SK-N-SH (cell line): ENCODE measurements around the gene GCFC2. TPM values are rescaled to one million over a fixed set of nuclear protein-coding genes. Genes with fewer than 3 reads are reported as not detected.

Experiments used
- CTCF ChIA-PET: fragments of 300-600, 350-600 bp; formaldehyde crosslinking; extraction: SDS; loops from one replicate; lab custom pipeline; 2021; lab: Yijun Ruan, JAX
- POLR2A ChIA-PET: fragments of 350-600 bp; sonication (Branson Sonifier 250); formaldehyde crosslinking; extraction: SDS; loops from one replicate; lab custom pipeline; 2020; ENCODE audit warnings: antibody characterized with exemption, inconsistent platforms; lab: Yijun Ruan, JAX
- DNase-seq: peaks from one replicate; pipeline ENCODE4 v3.0.0; 2012
- H2AFZ ChIP-seq: fragments of 200-600 bp; sonication (generic); 2 replicates; pipeline ENCODE4 v1.8.1; 2016; ENCODE audit warnings: antibody characterized with exemption, mild to moderate bottlenecking, low read depth
- H3F3A ChIP-seq: fragments of 200-600 bp; sonication (generic); replicated peaks from 2 replicates; pipeline ENCODE3; 2016; ENCODE audit warnings: antibody characterized with exemption, mild to moderate bottlenecking; ENCODE audit not compliant: insufficient read depth
- H3K27ac ChIP-seq, 2 experiments: fragments of 200-500 bp in 1 of 2; fragments of 200-600 bp in 1 of 2; sonication (Bioruptor generic) in 1 of 2; sonication (generic), shearing (Covaris generic) in 1 of 2; 2 replicates each; pipeline versions ENCODE4 v1.5.1 to v1.6.1; 2014 to 2016; ENCODE audit warnings: low read depth in 2 of 2, inconsistent platforms in 1 of 2, low read length in 1 of 2, mild to moderate bottlenecking in 1 of 2, mixed read lengths in 1 of 2
- H3K27me3 ChIP-seq: fragments of 200-600 bp; sonication (generic), shearing (Covaris generic); 2 replicates; pipeline ENCODE4 v1.6.1; 2016; ENCODE audit warnings: mixed run types; ENCODE audit not compliant: insufficient read depth
- H3K36me3 ChIP-seq, 2 experiments: fragments of 200-500 bp in 1 of 2; fragments of 200-600 bp in 1 of 2; sonication (Bioruptor generic) in 1 of 2; sonication (generic) in 1 of 2; replicated peaks in 1 of 2; 2 replicates each; pipeline versions ENCODE3 to v1.5.1; 2014 to 2016; ENCODE audit warnings: low read length in 1 of 2, mild to moderate bottlenecking in 1 of 2; ENCODE audit not compliant: insufficient read depth in 2 of 2, control insufficient read depth in 1 of 2
- H3K4me1 ChIP-seq, 2 experiments: fragments of 200-500 bp in 1 of 2; fragments of 200-600 bp in 1 of 2; sonication (Bioruptor generic) in 1 of 2; sonication (generic), shearing (Covaris generic) in 1 of 2; 2 replicates each; pipeline versions ENCODE4 v1.5.1 to v1.6.1; 2014 to 2016; ENCODE audit warnings: low read depth in 1 of 2, low read length in 1 of 2, mixed run types in 1 of 2; ENCODE audit not compliant: insufficient read depth in 2 of 2, control insufficient read depth in 1 of 2
- H3K4me2 ChIP-seq: fragments of 200-600 bp; sonication (generic), shearing (Covaris generic); 2 replicates; pipeline ENCODE4 v1.6.1; 2017; ENCODE audit warnings: mixed run types
- H3K4me3 ChIP-seq, 2 experiments: fragments of 200-500 bp in 1 of 2; fragments of 200-600 bp in 1 of 2; sonication (Bioruptor generic) in 1 of 2; sonication (generic), shearing (Covaris generic) in 1 of 2; 2 replicates each; pipeline versions ENCODE4 v1.5.1 to v1.8.1; 2014 to 2016; ENCODE audit warnings: low read depth in 2 of 2, inconsistent platforms in 1 of 2, low read length in 1 of 2, mild to moderate bottlenecking in 1 of 2, mixed read lengths in 1 of 2, moderate library complexity in 1 of 2
- H3K79me2 ChIP-seq: fragments of 200-600 bp; sonication (generic); 2 replicates; pipeline ENCODE4 v1.8.1; 2017; ENCODE audit warnings: mild to moderate bottlenecking; ENCODE audit not compliant: insufficient read depth
- H3K9ac ChIP-seq: fragments of 200-600 bp; sonication (generic); 2 replicates; pipeline ENCODE4 v1.6.1; 2017; ENCODE audit warnings: mixed run types
- H3K9me2 ChIP-seq: fragments of 200-600 bp; sonication (generic); 2 replicates; pipeline ENCODE4 v1.6.1; 2017; ENCODE audit warnings: mixed run types
- H3K9me3 ChIP-seq: fragments of 200-600 bp; sonication (generic); 2 replicates; pipeline ENCODE4 v1.6.1; 2017; ENCODE audit warnings: mixed run types, mild to moderate bottlenecking, moderate library complexity
- H4K20me1 ChIP-seq: fragments of 200-600 bp; sonication (generic); 2 replicates; pipeline ENCODE4 v1.6.1; 2017; ENCODE audit warnings: mild to moderate bottlenecking, mixed run types; ENCODE audit not compliant: insufficient read depth
- ELF1 ChIP-seq: IDR thresholded peaks from 2 replicates; pipeline ENCODE4 v1.4.0; 2012
- EZH2phosphoT487 ChIP-seq: fragments of 200-600 bp; sonication (generic); IDR thresholded peaks from 2 replicates; pipeline ENCODE4 v1.6.1; 2017; ENCODE audit warnings: low read depth, mixed run types, mild to moderate bottlenecking, antibody characterized with exemption, moderate library complexity, borderline replicate concordance
- FOXM1 ChIP-seq: IDR thresholded peaks from 2 replicates; pipeline ENCODE4 v1.4.0; 2012; ENCODE audit warnings: low read depth, mild to moderate bottlenecking
- GABPA ChIP-seq: IDR thresholded peaks from 2 replicates; pipeline ENCODE4 v1.4.0; 2012; ENCODE audit warnings: low read depth, mild to moderate bottlenecking
- GATA2 ChIP-seq: sonication (generic); formaldehyde crosslinking; IDR thresholded peaks from 2 replicates; pipeline ENCODE4 v1.5.0; 2020; ENCODE audit warnings: mild to moderate bottlenecking, missing genetic modification reagents
- JUND ChIP-seq: IDR thresholded peaks from 2 replicates; pipeline ENCODE4 v1.4.0; 2012
- MXI1 ChIP-seq: IDR thresholded peaks from 2 replicates; pipeline ENCODE4 v1.6.1; 2012; ENCODE audit warnings: mild to moderate bottlenecking, low read depth, low read length, improper control_type of control experiment
- NFIC ChIP-seq: IDR thresholded peaks from 2 replicates; pipeline ENCODE4 v1.4.0; 2012; ENCODE audit warnings: borderline replicate concordance
- NRF1 ChIP-seq: IDR thresholded peaks from 2 replicates; pipeline ENCODE4 v1.6.1; 2012; ENCODE audit warnings: low read depth, mild to moderate bottlenecking, low read length
- POLR2AphosphoS5 ChIP-seq: IDR thresholded peaks from 2 replicates; pipeline ENCODE4 v1.6.1; 2012; ENCODE audit warnings: low read depth, low read length
- RCOR1 ChIP-seq: fragments of 150-350 bp; IDR thresholded peaks from 2 replicates; pipeline ENCODE4 v1.6.1; 2017; ENCODE audit warnings: antibody characterized with exemption, low read length
- RFX5 ChIP-seq: IDR thresholded peaks from 2 replicates; pipeline ENCODE4 v1.6.1; 2012; ENCODE audit warnings: mild to moderate bottlenecking, improper control_type of control experiment, low read length
- RXRA ChIP-seq: IDR thresholded peaks from 2 replicates; pipeline ENCODE4 v1.4.0; 2012; ENCODE audit warnings: low read depth, mild to moderate bottlenecking, borderline replicate concordance
- SMC3 ChIP-seq: IDR thresholded peaks from 2 replicates; pipeline ENCODE4 v1.6.1; 2012; ENCODE audit warnings: low read depth, low read length, improper control_type of control experiment
- TAF1 ChIP-seq: IDR thresholded peaks from 2 replicates; pipeline ENCODE4 v1.6.1; 2012; ENCODE audit warnings: low read depth, mild to moderate bottlenecking, low read length, moderate library complexity, borderline replicate concordance
- WGBS: methylation state at CpG from one replicate; pipeline ENCODE4 v1.1.6; 2017; ENCODE audit warnings: low lambda C conversion rate; 5-methylcytosine and 5-hydroxymethylcytosine counted together
- polyA plus RNA-seq, 3 experiments: library from polyadenylated mRNA; depleted of rRNA; stranded (reverse); fragments of >200 nt; gene quantifications; 2 replicates each; pipeline ENCODE4 v1.2.3, GENCODE V29; 2012
- TF ChIP-seq, protein P1 (sequence below): IDR thresholded peaks from 2 replicates; pipeline ENCODE4 v1.4.0; 2012; ENCODE audit warnings: low read depth, borderline replicate concordance
- TF ChIP-seq, protein P2 (sequence below): fragments of 150-350 bp; IDR thresholded peaks from 2 replicates; pipeline ENCODE4 v1.6.1; 2017; ENCODE audit warnings: antibody characterized with exemption, low read length, low read depth, borderline replicate concordance
- TF ChIP-seq, protein P3 (sequence below): IDR thresholded peaks from 2 replicates; pipeline ENCODE4; 2012
- TF ChIP-seq, protein P4 (sequence below): IDR thresholded peaks from 2 replicates; pipeline ENCODE4 v1.4.0; 2012; ENCODE audit warnings: low read depth

The GCFC2 gene
- polyA plus RNA-seq, 1 of the 3 experiments (the other 2 are of a cell fraction): 7.7 TPM

DNA sequence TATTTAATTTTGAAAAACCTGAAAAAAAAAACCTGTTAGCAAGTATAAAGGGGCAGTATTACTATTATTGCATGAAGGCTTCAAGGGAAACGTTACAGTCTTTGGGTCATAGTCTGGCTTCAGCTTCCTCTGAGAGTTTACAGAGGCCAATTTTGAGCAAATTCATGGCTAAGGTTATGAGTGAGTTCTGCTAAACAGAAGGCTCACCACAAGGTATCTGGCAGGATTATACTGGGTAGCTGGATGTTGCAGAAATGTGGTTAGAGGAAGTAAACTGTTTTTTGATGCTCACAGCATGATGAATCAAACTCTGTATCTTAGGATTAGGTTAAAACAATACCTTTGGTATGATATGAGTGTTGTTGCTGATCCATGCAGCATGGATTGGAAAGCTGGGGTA, 54.9 kb downstream of the GCFC2 start:
- no peak overlapping the region for H2AFZ ChIP-seq
- peaks cover 10% of the 10 kb centered on the region for H3K79me2 ChIP-seq
- TF ChIP-seq JUND: no peak
- no peak for TF ChIP-seq RCOR1
- TF ChIP-seq MXI1: no peak
- TF ChIP-seq, protein P1, sequence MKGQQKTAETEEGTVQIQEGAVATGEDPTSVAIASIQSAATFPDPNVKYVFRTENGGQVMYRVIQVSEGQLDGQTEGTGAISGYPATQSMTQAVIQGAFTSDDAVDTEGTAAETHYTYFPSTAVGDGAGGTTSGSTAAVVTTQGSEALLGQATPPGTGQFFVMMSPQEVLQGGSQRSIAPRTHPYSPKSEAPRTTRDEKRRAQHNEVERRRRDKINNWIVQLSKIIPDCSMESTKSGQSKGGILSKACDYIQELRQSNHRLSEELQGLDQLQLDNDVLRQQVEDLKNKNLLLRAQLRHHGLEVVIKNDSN: no peak
- TF ChIP-seq, protein P2, sequence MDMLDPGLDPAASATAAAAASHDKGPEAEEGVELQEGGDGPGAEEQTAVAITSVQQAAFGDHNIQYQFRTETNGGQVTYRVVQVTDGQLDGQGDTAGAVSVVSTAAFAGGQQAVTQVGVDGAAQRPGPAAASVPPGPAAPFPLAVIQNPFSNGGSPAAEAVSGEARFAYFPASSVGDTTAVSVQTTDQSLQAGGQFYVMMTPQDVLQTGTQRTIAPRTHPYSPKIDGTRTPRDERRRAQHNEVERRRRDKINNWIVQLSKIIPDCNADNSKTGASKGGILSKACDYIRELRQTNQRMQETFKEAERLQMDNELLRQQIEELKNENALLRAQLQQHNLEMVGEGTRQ: no peak
- TF ChIP-seq, protein P3, sequence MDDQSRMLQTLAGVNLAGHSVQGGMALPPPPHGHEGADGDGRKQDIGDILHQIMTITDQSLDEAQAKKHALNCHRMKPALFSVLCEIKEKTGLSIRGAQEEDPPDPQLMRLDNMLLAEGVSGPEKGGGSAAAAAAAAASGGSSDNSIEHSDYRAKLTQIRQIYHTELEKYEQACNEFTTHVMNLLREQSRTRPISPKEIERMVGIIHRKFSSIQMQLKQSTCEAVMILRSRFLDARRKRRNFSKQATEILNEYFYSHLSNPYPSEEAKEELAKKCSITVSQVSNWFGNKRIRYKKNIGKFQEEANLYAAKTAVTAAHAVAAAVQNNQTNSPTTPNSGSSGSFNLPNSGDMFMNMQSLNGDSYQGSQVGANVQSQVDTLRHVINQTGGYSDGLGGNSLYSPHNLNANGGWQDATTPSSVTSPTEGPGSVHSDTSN: no peak
- no peak for TF ChIP-seq FOXM1
- no peak for TF ChIP-seq POLR2AphosphoS5
- no peak for TF ChIP-seq SMC3
- TF ChIP-seq GATA2 (CRISPR knock-in tag): no peak
- TF ChIP-seq TAF1: no peak
- TF ChIP-seq ELF1: no peak
- TF ChIP-seq NRF1: no peak
- TF ChIP-seq RXRA: no peak
- no peak for TF ChIP-seq RFX5
- no peak for TF ChIP-seq EZH2phosphoT487
- WGBS: 97% methylated on average over 1 of the region's 1 CpG
- no peak overlapping the region for H3K4me2 ChIP-seq
- H3K4me1 ChIP-seq: no peaks in the 10 kb centered on the region
- POLR2A ChIA-PET: no interaction called here
- H3K9me3 ChIP-seq: 0 out of 2 replicates have a peak, but pooled peaks cover 3% of the 10 kb centered on the region
- DNase-seq: no peak
- no peak overlapping the region for H3K4me3 ChIP-seq
- no peak overlapping the region for H3K27ac ChIP-seq
- H3K36me3 ChIP-seq: peaks cover 94% of the 10 kb centered on the region in 2 experiments
- peaks cover 9% of the 10 kb centered on the region for H3F3A ChIP-seq
- H3K9ac ChIP-seq: no peak overlapping the region
- no peaks in the 10 kb centered on the region for H3K9me2 ChIP-seq
- no peaks in the 10 kb centered on the region for H4K20me1 ChIP-seq
- CTCF ChIA-PET: interaction anchor here (1.2 to 2.0 kb wide), 3 partner anchors 9 to 28 kb away, joined by 4 to 5 read pairs (median 4); partner anchors contain the start of gene MRPL19
- H3K27me3 ChIP-seq: no peaks in the 10 kb centered on the region

GRCh38 chr2:75654012-75654411, 56.7 kb downstream of the GCFC2 start:
- Histone ChIP-seq H3K4me3 (no peak overlapping the region), H3K27me3 (no peaks in the 10 kb centered on the region), H3K4me1 (no peaks in the 10 kb centered on the region), H3F3A (peaks cover 9% of the 10 kb centered on the region), H3K79me2 (peaks cover 9% of the 10 kb centered on the region), H3K9ac (no peak overlapping the region), H3K9me3 (no peaks in the 10 kb centered on the region), H3K4me2 (no peak overlapping the region), H4K20me1 (no peaks in the 10 kb centered on the region), H2AFZ (no peak overlapping the region), H3K9me2 (no peaks in the 10 kb centered on the region), H3K27ac (no peak overlapping the region), H3K36me3 (peaks cover 91 to 94% of the 10 kb centered on the region in 2 experiments)
- TF ChIP-seq ELF1: no peak
- TF ChIP-seq, protein P4, sequence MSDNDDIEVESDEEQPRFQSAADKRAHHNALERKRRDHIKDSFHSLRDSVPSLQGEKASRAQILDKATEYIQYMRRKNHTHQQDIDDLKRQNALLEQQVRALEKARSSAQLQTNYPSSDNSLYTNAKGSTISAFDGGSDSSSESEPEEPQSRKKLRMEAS: no peak
- no peak for TF ChIP-seq GABPA
- TF ChIP-seq RXRA: no peak
- TF ChIP-seq NFIC: no peak
- WGBS: 95% methylated on average over 2 of the region's 2 CpGs
- ChIA-PET CTCF (interaction anchor here (0.6 to 0.7 kb wide), 2 partner anchors 45 to 523 kb away, joined by 3 read pairs; no protein-coding TSS in a partner anchor), POLR2A (no interaction called here)
- DNase-seq: no peak
